GM18505 (cell line): Measurements from ENCODE around the gene ZNF430.
"Not testable (repeated sequence)": the region's sequence is repeated elsewhere in the genome, so short reads cannot be mapped to it uniquely, and the experiment has no call there.

Experiments used
- ATAC-seq: cut with Tn5 transposase; IDR thresholded peaks from one replicate; pipeline ENCODE4 v1.9.1; 2021; ENCODE audit not compliant: unreplicated experiment
- POLR2A ChIP-seq: IDR thresholded peaks from 4 replicates; pipeline ENCODE4 v1.6.1; 2011; ENCODE audit warnings: borderline replicate concordance; ENCODE audit not compliant: insufficient read depth, insufficient read length; ENCODE audit errors: extremely low read depth

The ZNF430 gene

DNA sequence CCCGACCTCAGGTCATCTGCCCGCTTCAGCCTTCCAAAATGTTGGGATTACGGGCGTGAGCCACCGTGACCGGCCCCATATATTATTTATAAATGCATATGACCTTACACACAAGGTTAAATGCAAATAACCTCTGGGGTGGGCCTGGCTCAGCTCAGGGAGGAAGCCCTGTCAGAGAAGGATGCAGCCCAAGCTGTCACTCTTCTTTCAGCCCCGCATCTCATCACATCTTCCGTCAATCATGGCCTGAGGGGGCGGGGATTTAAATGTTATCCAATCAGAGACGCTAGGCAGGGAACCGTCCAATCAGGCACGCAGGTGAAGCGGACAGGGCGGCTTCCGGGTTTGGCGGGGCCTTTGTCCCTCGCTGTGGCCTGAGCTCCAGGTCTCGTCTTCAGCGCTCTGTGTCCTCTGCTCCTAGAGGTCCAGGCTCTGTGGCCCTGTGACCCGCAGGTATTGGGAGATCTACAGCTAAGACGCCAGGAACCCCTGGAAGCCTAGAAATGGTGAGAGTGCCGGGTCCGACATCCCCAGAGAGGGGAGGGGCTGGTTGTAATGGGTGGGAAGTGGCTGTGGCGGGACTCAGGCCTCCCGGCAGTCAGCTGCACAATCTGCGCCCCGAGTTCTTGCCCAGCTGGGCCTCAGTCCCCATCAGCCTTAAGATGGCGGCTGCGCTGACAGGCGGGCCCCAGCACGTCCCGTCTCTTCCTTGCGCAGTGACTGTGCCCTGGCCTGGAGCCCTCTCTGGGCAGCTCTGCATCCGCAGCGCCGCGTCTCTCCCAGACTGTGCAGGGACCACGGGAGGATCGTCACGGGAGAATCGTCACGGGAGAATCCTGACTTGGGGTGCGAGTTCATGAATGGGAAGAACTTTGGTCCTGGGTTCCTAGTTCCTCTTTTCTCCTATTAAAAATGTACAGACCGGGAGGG is at the start of gene ZNF430:
TSS of gene ZNF430 (plus strand) at position 360 of the 930 bp plus-strand sequence. CDS start at position 504, 144 bp downstream.
- TF ChIP-seq POLR2A, result peak; percentile 93
- ATAC-seq, result peak; percentile 97

DNA sequence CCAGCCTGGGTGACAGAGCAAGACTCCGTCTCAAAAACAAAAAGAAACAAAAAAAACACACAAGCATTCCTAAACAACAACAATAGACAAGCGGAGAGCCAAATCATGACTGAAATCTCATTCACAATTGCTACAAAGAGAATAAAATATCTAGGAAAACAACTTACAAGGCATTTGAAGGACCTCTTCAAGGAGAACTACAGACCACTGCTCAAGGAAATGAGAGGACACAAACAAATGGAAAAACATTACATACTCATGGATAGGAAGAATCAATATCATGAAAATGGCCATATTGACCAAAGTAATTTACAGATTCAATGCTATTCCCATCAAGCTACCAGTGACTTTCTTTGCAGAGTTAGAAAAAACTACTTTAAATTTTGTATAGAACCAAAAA is 27.7 kb upstream of the ZNF430 start:
- ATAC-seq, result not testable (repeated sequence)

DNA sequence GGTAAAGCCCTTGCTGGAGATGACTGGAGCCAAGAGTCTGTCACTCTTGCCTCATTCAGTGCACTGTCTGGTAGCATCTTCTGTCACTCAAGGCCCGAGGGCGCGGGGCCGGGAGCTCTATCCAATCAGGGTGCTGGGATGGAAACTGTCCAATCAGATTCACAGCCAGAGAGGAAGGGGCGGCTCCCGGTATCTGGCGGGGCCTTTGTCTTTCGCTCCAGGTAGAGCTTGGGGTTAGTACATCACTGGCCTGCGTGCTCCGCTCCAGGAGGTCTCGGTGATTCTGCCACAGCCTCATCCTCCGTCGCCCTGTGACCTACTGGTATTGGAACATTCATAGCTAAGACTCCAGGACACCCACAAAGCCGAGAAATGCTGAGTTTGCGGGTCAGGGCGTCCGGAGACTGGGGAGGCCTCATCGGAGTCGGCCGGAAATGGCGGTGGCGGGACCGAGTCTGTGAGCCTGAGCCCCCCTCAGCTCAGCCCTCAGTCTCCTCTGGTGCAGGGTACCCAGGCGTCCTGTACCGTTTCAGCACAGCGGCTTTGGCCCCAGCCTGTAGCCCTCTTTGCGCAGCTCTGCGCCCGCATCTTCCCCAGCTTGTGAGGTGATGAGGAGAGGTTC is 20.6 kb upstream of the ZNF430 start:
- peak; percentile 63 for TF ChIP-seq POLR2A
- peak; percentile 100 for ATAC-seq

DNA sequence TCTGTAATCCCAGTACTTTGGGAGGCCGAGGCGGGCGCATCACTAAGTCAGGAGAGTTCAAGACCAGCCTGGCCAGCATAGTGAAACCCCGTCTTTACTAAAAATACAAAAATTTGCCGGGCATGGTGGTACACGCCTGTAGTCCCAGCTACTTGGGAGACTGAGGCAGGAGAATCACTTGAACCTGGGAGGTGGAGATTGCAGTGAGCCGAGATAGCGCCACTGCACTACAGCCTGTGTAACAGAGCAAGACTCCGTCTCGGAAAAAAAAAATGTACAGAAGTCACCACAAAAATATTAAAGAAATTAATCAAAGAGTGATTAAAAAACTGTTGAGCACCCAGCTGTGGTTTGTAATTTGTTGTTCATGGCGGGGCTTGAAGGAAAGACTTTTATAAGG is 781 bp downstream of the ZNF430 start:
- not testable (repeated sequence) for ATAC-seq

DNA sequence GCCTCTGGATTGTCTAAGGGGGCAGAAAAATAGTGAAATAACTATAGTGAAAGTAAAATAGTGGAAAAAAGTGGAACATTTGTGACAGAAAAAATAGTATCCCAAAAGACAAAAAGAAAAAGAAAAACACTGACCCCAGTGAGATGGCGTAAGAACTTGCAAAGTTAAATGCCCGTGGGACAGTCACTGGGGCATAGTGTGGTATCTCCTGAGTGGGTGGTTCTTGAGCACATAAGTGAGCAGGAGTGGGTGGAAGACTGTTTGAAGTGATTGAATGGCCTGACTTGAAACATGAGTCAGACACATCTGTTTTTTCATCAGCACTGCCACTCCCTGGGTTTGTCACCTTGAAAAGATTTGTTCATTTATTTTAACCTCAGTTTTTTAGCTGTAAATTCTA is 2.5 kb downstream of the ZNF430 start:
- ATAC-seq, result no peak
- no peak for TF ChIP-seq POLR2A

DNA sequence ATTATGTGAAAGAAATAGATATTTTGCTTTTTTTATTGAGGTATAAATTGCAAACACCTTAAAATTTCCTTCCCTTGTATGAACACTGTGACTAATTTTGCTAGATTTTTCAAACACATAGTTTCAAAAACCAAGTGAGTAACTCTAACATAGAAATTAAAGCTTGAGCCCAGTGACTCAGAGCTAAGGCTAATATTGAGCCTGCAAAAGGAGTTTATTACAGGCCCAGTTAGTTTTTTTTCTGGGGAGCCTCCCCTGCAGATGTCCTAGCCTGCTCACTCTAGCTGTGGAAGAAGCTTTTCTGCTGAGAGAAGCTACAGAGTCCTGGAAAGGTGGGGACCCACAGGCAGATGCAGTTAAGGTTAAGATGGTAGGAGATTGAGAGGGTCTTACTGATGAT is 3.4 kb downstream of the ZNF430 start:
- no peak for ATAC-seq
- TF ChIP-seq POLR2A, result no peak

DNA sequence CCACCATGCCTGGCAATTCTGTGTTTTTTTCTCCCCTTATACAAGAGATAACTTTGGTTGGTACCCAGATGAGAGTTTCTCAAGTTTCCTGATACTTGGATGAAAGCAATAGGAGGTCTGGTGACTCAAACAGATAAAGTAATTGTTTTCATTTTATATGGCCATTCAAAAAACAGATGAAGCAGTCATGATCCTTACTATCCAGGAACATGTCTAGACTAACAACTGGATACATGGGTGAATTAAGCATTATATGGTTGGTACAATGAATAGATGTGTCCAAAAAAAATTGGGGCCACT is 8.5 kb downstream of the ZNF430 start:
- ATAC-seq, result no peak

DNA sequence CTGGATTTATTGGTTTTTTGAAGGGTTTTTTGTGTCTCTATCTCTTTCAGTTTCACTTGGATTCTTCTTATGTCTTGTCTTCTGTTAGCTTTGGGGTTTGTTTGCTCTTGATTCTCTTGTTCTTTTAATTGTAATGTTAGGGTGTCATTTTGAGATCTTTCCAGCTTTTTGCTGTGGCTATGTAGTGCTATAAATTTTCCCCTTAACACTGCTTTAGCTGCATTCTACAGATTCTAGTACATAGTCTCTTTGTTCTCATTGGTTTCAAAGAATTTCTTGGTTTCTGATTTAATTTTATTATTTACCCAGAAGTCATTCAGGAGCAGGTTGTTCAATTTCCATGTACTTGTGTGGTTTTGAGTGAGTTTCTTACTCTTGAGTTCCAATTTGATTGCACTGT is 24.6 kb downstream of the ZNF430 start:
- ATAC-seq, result no peak
- no peak for TF ChIP-seq POLR2A

More for the DNA sequence above, 8.5 kb downstream of the ZNF430 start:
- TF ChIP-seq POLR2A, result no peak

DNA sequence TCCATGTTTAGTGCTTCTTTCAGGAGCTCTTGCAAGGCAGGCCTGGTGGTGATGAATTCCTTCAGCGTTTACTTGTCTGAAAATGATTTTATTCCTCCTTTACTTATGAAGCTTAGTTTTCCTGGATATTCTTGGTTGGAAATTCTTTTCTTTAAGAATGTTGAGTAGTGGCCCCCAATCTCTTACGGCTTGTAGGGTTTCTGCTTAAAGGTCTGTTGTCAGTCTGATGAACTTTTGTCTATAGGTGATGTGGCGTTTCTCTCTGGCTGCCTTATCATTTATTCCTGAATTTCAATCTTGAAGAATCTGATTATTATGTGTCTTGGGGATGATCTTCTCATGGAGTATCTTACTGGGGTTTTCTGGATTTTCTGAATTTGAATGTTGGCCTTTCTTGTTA is 26.0 kb downstream of the ZNF430 start:
- TF ChIP-seq POLR2A, result no peak
- no peak for ATAC-seq

DNA sequence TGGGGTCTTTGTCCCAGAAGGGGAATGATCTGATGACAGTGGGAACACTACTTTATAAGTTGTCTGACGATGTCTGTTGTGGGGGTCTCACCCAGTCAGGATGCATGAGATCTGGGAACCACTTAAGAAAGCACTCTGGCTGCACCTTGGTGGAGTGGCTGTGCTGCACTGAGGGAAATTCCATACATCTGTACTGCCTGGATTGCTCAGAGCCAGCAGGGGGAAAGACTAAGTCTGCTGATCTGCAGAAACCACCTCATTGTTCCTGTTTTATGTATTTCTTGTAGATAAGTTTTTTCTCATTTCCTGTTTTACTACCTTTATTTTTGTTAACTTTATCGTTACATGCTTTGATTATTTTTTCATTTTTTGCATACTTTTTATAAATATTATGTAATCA is 27.3 kb downstream of the ZNF430 start:
- ATAC-seq, result no peak
- TF ChIP-seq POLR2A, result no peak

DNA sequence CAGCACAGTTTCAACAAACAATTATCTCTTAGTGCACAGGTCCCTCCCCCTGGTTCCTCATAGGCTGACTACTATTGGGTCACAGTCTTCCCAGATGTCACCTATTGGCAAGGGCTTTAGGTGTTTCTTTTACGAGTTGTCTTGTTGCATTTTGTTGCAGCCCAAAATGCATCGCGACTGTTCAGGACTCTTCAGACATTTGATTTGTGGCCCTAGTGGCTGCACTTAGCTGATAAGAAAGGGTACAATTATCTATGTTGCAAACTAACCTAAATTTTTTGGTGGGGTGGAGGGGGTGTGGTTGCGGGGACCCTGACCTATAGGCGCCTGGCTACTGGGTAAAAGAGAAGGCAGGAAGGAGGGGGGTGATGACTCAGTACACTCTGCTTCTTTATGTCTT is 32.4 kb downstream of the ZNF430 start:
- TF ChIP-seq POLR2A, result no peak
- no peak for ATAC-seq

DNA sequence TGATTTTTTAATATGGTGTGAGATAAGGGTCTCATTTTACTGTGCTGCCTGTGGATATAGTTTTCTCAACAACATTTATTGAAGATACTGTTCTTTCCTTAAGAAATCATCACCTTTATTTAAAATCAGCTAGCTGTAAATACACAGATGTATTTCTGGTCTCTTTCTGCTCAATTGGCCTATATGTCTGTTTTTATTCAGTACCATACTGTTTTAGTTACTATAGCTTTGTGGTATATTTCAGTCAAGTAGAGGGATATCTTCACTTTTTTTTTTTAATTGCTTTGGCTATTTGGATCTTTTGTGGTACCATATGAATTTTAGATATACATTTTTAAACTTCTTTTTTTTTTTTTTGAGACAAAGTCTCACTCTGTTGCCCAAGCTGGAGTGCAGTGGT is 44.9 kb downstream of the ZNF430 start:
- no peak for TF ChIP-seq POLR2A
- no peak for ATAC-seq

DNA sequence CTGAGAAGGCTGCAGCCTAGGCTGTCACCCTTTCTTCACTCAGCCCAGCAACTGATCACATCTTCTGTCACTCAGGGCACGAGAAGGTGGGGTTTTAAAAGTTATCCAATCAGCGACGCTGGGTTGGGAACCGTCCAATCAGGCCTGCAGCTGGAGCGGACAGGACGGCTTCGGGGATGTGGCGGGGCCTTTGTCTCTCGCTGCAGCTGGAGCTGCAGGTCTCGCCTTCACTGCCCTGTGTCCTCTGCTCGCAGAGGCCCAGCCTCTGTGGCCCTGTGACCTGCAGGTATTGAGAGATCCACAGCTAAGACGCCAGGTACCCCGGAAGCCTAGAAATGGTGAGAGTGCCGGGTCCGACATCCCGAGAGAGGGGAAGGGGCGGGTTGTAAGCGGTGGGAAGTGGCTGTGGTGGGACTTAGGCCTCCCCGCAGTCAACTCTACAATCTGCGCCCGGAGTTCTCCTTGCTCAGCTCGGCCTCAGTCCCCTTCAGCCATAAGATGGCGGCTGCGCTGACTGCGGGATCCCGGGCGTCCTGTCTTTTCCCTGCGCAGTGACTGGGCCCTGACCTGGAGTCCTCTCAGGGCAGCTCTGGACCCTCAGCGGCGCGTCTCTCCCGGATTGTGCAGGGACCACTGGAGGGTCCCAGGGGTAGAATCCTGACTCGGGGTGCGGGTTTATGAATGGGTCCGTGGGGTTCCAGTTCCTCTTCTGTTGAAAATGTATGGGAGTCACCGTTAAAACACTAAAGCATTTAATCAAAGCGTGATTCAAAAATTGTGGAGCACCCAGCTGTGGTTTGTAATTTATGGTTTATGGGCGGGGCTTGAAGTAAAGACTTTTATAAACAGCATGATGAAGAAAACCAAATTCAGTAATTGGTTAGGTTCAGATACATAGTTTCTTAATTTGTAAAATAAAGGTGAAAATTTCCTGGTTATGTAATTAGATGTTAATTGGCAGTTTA is 61.8 kb downstream of the ZNF430 start, which contains the start of gene ZNF714:
TSS of gene ZNF714 (plus strand) at position 193 of the 965 bp plus-strand sequence. CDS start 16,066 bp downstream, outside the sequence.
- peak; percentile 89 for ATAC-seq
- peak; percentile 68 for TF ChIP-seq POLR2A
